GM13977 (cell line): ENCODE results near the gene KCNH8.

Experiments used
- DNase-seq: peaks from one replicate; pipeline ENCODE4 v3.0.0; 2012; ENCODE audit warnings: low spot score
- CTCF ChIP-seq: IDR thresholded peaks from 2 replicates; pipeline ENCODE4 v1.5.1; 2012; ENCODE audit warnings: mild to moderate bottlenecking, control low read depth; ENCODE audit not compliant: insufficient read depth; ENCODE audit errors: extremely low read depth, missing control alignments
- in situ Hi-C: fragments of 300-500 bp; cut with MboI; formaldehyde crosslinking; loops from one replicate; pipeline ENCODE4 v1.12.0; 2022; ENCODE audit warnings: low sequenced_read_pairs, low pct_unique_long_range_greater_than_20kb, mixed read lengths, inconsistent platforms; ENCODE audit not compliant: unreplicated experiment

The KCNH8 gene

GRCh38 chr3:19432669-19433068, 284.4 kb downstream of the KCNH8 start:
- TF ChIP-seq CTCF = no peak
- no peak for DNase-seq
- in situ Hi-C loops = no loop called here

GRCh38 chr3:19436746-19437145, 288.4 kb downstream of the KCNH8 start:
- no peak for TF ChIP-seq CTCF
- DNase-seq = no peak
- in situ Hi-C loops = no loop called here

- no peak for TF ChIP-seq CTCF
- in situ Hi-C loops = no loop called here
- no peak for DNase-seq
These were observed 291.6 kb downstream of the KCNH8 start for GRCh38 chr3:19439944-19440343.

- DNase-seq = no peak
- TF ChIP-seq CTCF = no peak
- in situ Hi-C loops = no loop called here
These were observed 297.8 kb downstream of the KCNH8 start for GRCh38 chr3:19446138-19446537.

- no peak for DNase-seq
- in situ Hi-C loops = no loop called here
- TF ChIP-seq CTCF = no peak
These were observed 298.4 kb downstream of the KCNH8 start for GRCh38 chr3:19446687-19447086.

GRCh38 chr3:19455546-19455945, 307.2 kb downstream of the KCNH8 start:
- no peak for TF ChIP-seq CTCF
- in situ Hi-C loops = no loop called here

GRCh38 chr3:19456738-19457137, 308.4 kb downstream of the KCNH8 start:
- no peak for DNase-seq
- in situ Hi-C loops = no loop called here
- TF ChIP-seq CTCF = no peak

More at GRCh38 chr3:19455546-19455945, 307.2 kb downstream of the KCNH8 start:
- DNase-seq = no peak
